Measurements from ENCODE around the gene COX7A2L. TPM values are rescaled to one million over a fixed set of nuclear protein-coding genes. Genes with fewer than 3 reads are reported as not detected.

COX7A2L gene
- total and polyA plus RNA-seq, 2 of the 8 experiments (the other 6 are each of a cell fraction or from before 2014, with no cell fraction given) = 85.6 to 114 TPM

DNA sequence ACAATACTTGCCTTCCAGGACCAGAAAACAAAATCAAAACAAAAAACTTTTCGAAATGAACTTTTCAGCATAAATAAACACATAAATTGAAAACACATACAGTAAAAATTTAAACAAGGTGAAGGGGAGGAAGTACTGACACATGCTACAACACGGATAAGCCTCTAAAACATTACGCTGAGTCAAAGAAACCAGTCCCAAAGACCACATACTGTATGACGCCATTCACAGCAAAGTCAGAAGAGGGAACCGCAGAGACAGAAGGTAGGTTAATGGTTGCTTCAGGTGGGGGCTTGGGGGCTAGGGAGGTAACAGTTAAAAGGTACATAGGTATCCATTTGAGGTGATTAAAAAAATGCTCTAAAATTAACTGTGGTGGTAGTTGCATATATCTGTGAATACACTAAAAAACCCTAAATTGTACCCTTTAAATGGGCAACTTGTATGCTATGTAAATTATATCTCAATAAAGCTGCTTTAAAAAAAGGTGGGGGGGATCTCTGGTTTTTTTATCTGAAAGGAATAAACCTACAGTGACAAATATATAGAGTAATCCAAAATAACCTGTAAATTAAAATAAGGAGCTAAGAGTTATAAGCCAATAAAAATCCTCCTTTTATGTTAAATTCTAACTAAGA lies 7.1 kb downstream of the COX7A2L start:
- no peak overlapping the region for H2BK12ac ChIP-seq (ENCODE audit: low read depth, low read length)
- no peaks in the 10 kb centered on the region; the same call in 1 of the 2 replicates for H3K23me2 ChIP-seq (ENCODE audit: low read depth, low read length)
- H3K56ac ChIP-seq (replicated peaks; ENCODE audit: insufficient read length, low read depth, low read length) = no peak overlapping the region
- H3K27ac ChIP-seq (ENCODE audit: low read depth, low read length) = no peak overlapping the region
- no peak overlapping the region for H4K8ac ChIP-seq (ENCODE audit: extremely low read depth, insufficient read depth, low read length)
- no peak overlapping the region for H3K18ac ChIP-seq (ENCODE audit: extremely low read depth, low read length)
- H4K91ac ChIP-seq (replicated peaks; ENCODE audit: insufficient read length, low read length) = no peak overlapping the region
- H2AFZ ChIP-seq (ENCODE audit: low read length) = no peak overlapping the region
- no peak overlapping the region for H2BK20ac ChIP-seq (ENCODE audit: low read length)
- no peak overlapping the region for H3K4ac ChIP-seq (replicated peaks; ENCODE audit: insufficient read length, low read depth, low read length)
- POLR2A ChIA-PET (ENCODE audit: partially characterized antibody) = no interaction called here
- peaks cover 2 to 70% of the 10 kb centered on the region in 2 experiments; a peak in 3 of 4 replicates for H3K79me2 ChIP-seq (ENCODE audit: control insufficient read depth in 1 of 2, insufficient read depth in 2 of 2, low read length in 2 of 2)
- no peak overlapping the region for H4K5ac ChIP-seq (ENCODE audit: insufficient read length, low read depth, low read length)
- FAIRE-seq (no peak), DNase-seq (ENCODE audit: low read depth in 1 of 2, low spot score in 2 of 2) (peak in 1 of 2 experiments; percentile 6)
- WGBS, 2 experiments (ENCODE audit: extremely low coverage in 1 of 2, insufficient coverage in 1 of 2, insufficient read length in 1 of 2, insufficient replicate concordance in 2 of 2, low coverage in 1 of 2, low lambda C conversion rate in 2 of 2, missing lambda C conversion rate in 1 of 2) = 84% methylated on average over 5 of the region's 5 CpGs; no CpG with 5 or more reads in 1 of the 2 experiments
- no peak overlapping the region for H3K23ac ChIP-seq (ENCODE audit: insufficient read length)
- no peak overlapping the region for H3K9ac ChIP-seq (replicated peaks in 1 of 4; ENCODE audit: extremely low read depth in 1 of 4, low read depth in 3 of 4, low read length in 3 of 4)
- H3K4me1 ChIP-seq (replicated peaks in 1 of 4; ENCODE audit: control insufficient read depth in 3 of 4, insufficient read depth in 4 of 4, low read length in 3 of 4) = no peaks in the 10 kb centered on the region
- no peak overlapping the region for H3K4me2 ChIP-seq (ENCODE audit: insufficient read depth in 1 of 2, low read depth in 2 of 2, low read length in 2 of 2)
- peaks cover 0 to 6% (median 1%) of the 10 kb centered on the region in 4 experiments; a peak in 3 of 8 replicates for H3K36me3 ChIP-seq (ENCODE audit: control insufficient read depth in 2 of 4, insufficient read depth in 4 of 4, low read length in 3 of 4)
- peaks cover 0 to 5% of the 10 kb centered on the region in 2 experiments for H4K20me1 ChIP-seq (replicated peaks in 1 of 2; ENCODE audit: control insufficient read depth in 1 of 2, insufficient read depth in 2 of 2, low read length in 2 of 2)
- no peak overlapping the region for H2AK5ac ChIP-seq (ENCODE audit: low read depth, low read length)
- H3K4me3 ChIP-seq (ENCODE audit: extremely low read depth in 1 of 4, insufficient read depth in 2 of 4, low read depth in 3 of 4, low read length in 4 of 4) = no peak overlapping the region
- no peaks in the 10 kb centered on the region for H3K9me3 ChIP-seq (ENCODE audit: insufficient read depth in 2 of 2, low read depth in 1 of 2, low read length in 1 of 2)
- no peaks in the 10 kb centered on the region for H3K27me3 ChIP-seq (replicated peaks in 1 of 4; ENCODE audit: control insufficient read depth in 3 of 4, extremely low read depth in 1 of 4, insufficient read depth in 3 of 4, low read length in 3 of 4)
- H2BK15ac ChIP-seq (ENCODE audit: low read length) = no peak overlapping the region
- no peak overlapping the region for H3K14ac ChIP-seq (ENCODE audit: insufficient read length)
- CTCF ChIA-PET (ENCODE audit: partially characterized antibody) = interaction anchor here (0.5 to 1.5 kb wide), 4 partner anchors 12 to 26 kb away, joined by 3 read pairs; no protein-coding TSS in a partner anchor
- no peak overlapping the region for H2BK5ac ChIP-seq (ENCODE audit: low read depth, low read length)
- peaks cover 10% of the 10 kb centered on the region; the same call in 1 of the 2 replicates for H3K79me1 ChIP-seq (ENCODE audit: low read depth, low read length)
- H2BK120ac ChIP-seq (replicated peaks; ENCODE audit: low read depth, low read length) = no peak overlapping the region
- TF ChIP-seq, protein P1, sequence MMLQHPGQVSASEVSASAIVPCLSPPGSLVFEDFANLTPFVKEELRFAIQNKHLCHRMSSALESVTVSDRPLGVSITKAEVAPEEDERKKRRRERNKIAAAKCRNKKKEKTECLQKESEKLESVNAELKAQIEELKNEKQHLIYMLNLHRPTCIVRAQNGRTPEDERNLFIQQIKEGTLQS (IDR thresholded peaks at IDR 0.05; ENCODE audit: insufficient read depth, low read depth, low read length) = no peak
- TF ChIP-seq CEBPB (IDR thresholded peaks at IDR 0.05; ENCODE audit: low read depth, low read length) (no peak), MAFK (IDR thresholded peaks at IDR 0.05; ENCODE audit: low read depth, low read length) (no peak), SP2 (IDR thresholded peaks at IDR 0.05; ENCODE audit: low read length) (no peak), JUN (IDR thresholded peaks at IDR 0.05; ENCODE audit: low read depth, low read length) (no peak), RBBP5 (IDR thresholded peaks at IDR 0.05; ENCODE audit: borderline replicate concordance, low read depth, low read length) (no peak), EZH2 (IDR thresholded peaks at IDR 0.05; ENCODE audit: low read depth, low read length, severe bottlenecking) (no peak), SIN3A (conservative IDR thresholded peaks at IDR 0.05 in 1 of 2, IDR thresholded peaks at IDR 0.05 in 1 of 2; ENCODE audit: low read depth in 1 of 2, low read length in 2 of 2) (no peak), CBX5 (IDR thresholded peaks at IDR 0.05; ENCODE audit: low read depth, low read length) (no peak)
- TF ChIP-seq, protein P2, sequence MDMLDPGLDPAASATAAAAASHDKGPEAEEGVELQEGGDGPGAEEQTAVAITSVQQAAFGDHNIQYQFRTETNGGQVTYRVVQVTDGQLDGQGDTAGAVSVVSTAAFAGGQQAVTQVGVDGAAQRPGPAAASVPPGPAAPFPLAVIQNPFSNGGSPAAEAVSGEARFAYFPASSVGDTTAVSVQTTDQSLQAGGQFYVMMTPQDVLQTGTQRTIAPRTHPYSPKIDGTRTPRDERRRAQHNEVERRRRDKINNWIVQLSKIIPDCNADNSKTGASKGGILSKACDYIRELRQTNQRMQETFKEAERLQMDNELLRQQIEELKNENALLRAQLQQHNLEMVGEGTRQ (IDR thresholded peaks at IDR 0.05; ENCODE audit: low read length) = no peak
- TF ChIP-seq, protein P3, sequence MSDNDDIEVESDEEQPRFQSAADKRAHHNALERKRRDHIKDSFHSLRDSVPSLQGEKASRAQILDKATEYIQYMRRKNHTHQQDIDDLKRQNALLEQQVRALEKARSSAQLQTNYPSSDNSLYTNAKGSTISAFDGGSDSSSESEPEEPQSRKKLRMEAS (IDR thresholded peaks at IDR 0.05) = no peak

All from H1 (cell line).